Measurements from ENCODE around the gene DTL. TPM values are rescaled to one million over a fixed set of nuclear protein-coding genes. Genes with fewer than 3 reads are reported as not detected.

The DTL gene
- total and polyA plus RNA-seq, 2 of the 13 experiments (the other 11 are each of a cell fraction or from before 2014, with no cell fraction given) = 10.4 to 32.8 TPM

DNA sequence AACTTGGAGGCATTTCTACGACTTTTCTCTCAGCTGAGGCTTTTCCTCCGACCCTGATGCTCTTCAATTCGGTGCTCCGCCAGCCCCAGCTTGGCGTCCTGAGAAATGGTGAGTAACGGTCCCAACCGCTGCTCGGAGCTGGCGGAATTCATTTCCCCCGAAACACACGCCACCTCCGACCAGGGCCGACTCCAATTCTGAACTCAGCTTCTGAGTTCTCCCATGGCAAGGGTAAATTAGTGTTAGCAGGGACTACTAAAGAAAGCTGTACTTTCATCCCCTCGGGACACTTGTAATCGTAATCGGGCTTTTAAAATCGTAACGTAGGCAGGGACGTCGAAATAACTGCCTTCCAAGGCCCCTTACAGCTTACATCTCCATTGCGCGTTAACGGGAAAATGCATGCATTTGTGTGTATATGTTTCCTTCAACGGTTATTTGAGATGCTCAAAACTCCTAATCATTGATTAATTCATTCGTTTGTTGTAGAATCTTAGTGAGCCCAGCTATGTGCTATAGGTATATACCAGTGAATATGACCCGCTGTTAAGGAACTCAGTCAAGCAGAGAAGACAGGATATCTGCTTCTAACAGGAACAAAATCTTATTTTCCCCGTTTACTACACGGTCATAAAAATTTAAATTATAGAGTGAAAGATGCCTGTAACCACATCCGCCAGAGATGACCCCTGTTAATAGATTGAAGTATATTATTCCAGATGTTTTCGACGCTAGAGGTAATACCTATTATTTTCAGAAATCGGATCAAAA, 472 bp downstream of the DTL start (continued):
- TF ChIP-seq ZNF274 (CRISPR knock-in tag; IDR thresholded peaks at IDR 0.05) (no peak), REL (CRISPR knock-in tag; conservative IDR thresholded peaks at IDR 0.05) (0 out of 2 replicates have a peak, but pooled peaks have one; percentile 16), NR3C1 (CRISPR knock-in tag; IDR thresholded peaks at IDR 0.05) (no peak), MATR3 (CRISPR knock-in tag; IDR thresholded peaks at IDR 0.05) (no peak), MTF2 (CRISPR knock-in tag; IDR thresholded peaks at IDR 0.05; ENCODE audit: borderline replicate concordance) (no peak), GABPA (IDR thresholded peaks at IDR 0.05; ENCODE audit: low read depth, low read length) (no peak), GABPA (CRISPR knock-in tag; IDR thresholded peaks at IDR 0.05; ENCODE audit: low read depth) (no peak), PRMT3 (CRISPR knock-in tag; IDR thresholded peaks at IDR 0.05; ENCODE audit: borderline replicate concordance, low read depth) (no peak), ZSCAN22 (CRISPR knock-in tag; IDR thresholded peaks at IDR 0.05) (no peak), RFXANK (CRISPR knock-in tag; IDR thresholded peaks at IDR 0.05) (no peak), MAFK (conservative IDR thresholded peaks at IDR 0.05 in 1 of 2, IDR thresholded peaks at IDR 0.05 in 1 of 2; ENCODE audit: low read length in 2 of 2) (no peak), ZBTB8A (CRISPR knock-in tag; IDR thresholded peaks at IDR 0.05; ENCODE audit: borderline replicate concordance, low read depth) (no peak), POLR2AphosphoS5 (IDR thresholded peaks at IDR 0.05; ENCODE audit: low read depth, low read length) (no peak), ATF7-NPFF (CRISPR knock-in tag; IDR thresholded peaks at IDR 0.05; ENCODE audit: low read depth) (no peak), ZNF446 (CRISPR knock-in tag; IDR thresholded peaks at IDR 0.05) (no peak), ZNF772 (CRISPR knock-in tag; IDR thresholded peaks at IDR 0.05) (no peak), SRSF1 (optimal IDR thresholded peaks at IDR 0.05; ENCODE audit: low read depth, low read length) (no peak), NRL (CRISPR knock-in tag; IDR thresholded peaks at IDR 0.05; ENCODE audit: borderline replicate concordance) (no peak), KLF16 (CRISPR knock-in tag; IDR thresholded peaks at IDR 0.05) (no peak), ZFP36L1 (CRISPR knock-in tag; IDR thresholded peaks at IDR 0.05) (no peak), HHEX (CRISPR knock-in tag; IDR thresholded peaks at IDR 0.05) (no peak), ZNF747 (CRISPR knock-in tag; IDR thresholded peaks at IDR 0.05; ENCODE audit: borderline replicate concordance) (no peak)
- TF ChIP-seq, protein P1, sequence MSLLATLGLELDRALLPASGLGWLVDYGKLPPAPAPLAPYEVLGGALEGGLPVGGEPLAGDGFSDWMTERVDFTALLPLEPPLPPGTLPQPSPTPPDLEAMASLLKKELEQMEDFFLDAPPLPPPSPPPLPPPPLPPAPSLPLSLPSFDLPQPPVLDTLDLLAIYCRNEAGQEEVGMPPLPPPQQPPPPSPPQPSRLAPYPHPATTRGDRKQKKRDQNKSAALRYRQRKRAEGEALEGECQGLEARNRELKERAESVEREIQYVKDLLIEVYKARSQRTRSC (CRISPR knock-in tag; IDR thresholded peaks at IDR 0.05; ENCODE audit: low read depth) = no peak
- TF ChIP-seq, protein P2, sequence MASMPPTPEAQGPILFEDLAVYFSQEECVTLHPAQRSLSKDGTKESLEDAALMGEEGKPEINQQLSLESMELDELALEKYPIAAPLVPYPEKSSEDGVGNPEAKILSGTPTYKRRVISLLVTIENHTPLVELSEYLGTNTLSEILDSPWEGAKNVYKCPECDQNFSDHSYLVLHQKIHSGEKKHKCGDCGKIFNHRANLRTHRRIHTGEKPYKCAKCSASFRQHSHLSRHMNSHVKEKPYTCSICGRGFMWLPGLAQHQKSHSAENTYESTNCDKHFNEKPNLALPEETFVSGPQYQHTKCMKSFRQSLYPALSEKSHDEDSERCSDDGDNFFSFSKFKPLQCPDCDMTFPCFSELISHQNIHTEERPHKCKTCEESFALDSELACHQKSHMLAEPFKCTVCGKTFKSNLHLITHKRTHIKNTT (CRISPR knock-in tag; IDR thresholded peaks at IDR 0.05) = no peak
- TF ChIP-seq, protein P3, sequence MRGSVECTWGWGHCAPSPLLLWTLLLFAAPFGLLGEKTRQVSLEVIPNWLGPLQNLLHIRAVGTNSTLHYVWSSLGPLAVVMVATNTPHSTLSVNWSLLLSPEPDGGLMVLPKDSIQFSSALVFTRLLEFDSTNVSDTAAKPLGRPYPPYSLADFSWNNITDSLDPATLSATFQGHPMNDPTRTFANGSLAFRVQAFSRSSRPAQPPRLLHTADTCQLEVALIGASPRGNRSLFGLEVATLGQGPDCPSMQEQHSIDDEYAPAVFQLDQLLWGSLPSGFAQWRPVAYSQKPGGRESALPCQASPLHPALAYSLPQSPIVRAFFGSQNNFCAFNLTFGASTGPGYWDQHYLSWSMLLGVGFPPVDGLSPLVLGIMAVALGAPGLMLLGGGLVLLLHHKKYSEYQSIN (CRISPR knock-in tag; IDR thresholded peaks at IDR 0.05; ENCODE audit: borderline replicate concordance) = no peak
- TF ChIP-seq, protein P4, sequence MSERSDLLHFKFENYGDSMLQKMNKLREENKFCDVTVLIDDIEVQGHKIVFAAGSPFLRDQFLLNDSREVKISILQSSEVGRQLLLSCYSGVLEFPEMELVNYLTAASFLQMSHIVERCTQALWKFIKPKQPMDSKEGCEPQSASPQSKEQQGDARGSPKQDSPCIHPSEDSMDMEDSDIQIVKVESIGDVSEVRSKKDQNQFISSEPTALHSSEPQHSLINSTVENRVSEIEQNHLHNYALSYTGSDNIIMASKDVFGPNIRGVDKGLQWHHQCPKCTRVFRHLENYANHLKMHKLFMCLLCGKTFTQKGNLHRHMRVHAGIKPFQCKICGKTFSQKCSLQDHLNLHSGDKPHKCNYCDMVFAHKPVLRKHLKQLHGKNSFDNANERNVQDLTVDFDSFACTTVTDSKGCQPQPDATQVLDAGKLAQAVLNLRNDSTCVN (CRISPR knock-in tag; IDR thresholded peaks at IDR 0.05; ENCODE audit: borderline replicate concordance) = no peak
- TF ChIP-seq, protein P5, sequence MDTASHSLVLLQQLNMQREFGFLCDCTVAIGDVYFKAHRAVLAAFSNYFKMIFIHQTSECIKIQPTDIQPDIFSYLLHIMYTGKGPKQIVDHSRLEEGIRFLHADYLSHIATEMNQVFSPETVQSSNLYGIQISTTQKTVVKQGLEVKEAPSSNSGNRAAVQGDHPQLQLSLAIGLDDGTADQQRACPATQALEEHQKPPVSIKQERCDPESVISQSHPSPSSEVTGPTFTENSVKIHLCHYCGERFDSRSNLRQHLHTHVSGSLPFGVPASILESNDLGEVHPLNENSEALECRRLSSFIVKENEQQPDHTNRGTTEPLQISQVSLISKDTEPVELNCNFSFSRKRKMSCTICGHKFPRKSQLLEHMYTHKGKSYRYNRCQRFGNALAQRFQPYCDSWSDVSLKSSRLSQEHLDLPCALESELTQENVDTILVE (CRISPR knock-in tag; IDR thresholded peaks at IDR 0.05) = no peak

All from HepG2 (cell line).